K562 (cell line): ENCODE measurements around the gene ZCCHC3. TPM values are rescaled to one million over a fixed set of nuclear protein-coding genes. Genes with fewer than 3 reads are reported as not detected.
A peak's percentile ranks its signal among the peaks of the same experiment; 100 is the strongest.

Experiments
- ARID1B ChIP-seq: fragments of 450-650 bp; IDR thresholded peaks from 2 replicates; pipeline ENCODE4 v1.6.1; 2016; ENCODE audit warnings: antibody characterized with exemption, mild to moderate bottlenecking, inconsistent platforms
- ATF7 ChIP-seq: fragments of 450-650 bp; IDR thresholded peaks from 2 replicates; pipeline ENCODE4 v1.7.1; 2014; ENCODE audit warnings: mild to moderate bottlenecking, moderate library complexity
- FOSL1 ChIP-seq: fragments of 200-800 bp; sonication (Bioruptor generic); conservative IDR thresholded peaks from 2 replicates; pipeline ENCODE4 v1.6.1; 2016; ENCODE audit warnings: missing genetic modification characterization, missing compliant biosample characterization
- MGA ChIP-seq: fragments of 450-650 bp; IDR thresholded peaks from 2 replicates; pipeline ENCODE4 v1.6.1; 2016; ENCODE audit warnings: mild to moderate bottlenecking, moderate library complexity
- MITF ChIP-seq: IDR thresholded peaks from 2 replicates; pipeline ENCODE4 v1.6.1; 2014; ENCODE audit warnings: antibody characterized with exemption
- NR4A1 ChIP-seq, 2 experiments: fragments of 250-450 bp in 1 of 2; fragments of 450-650 bp in 1 of 2; sonication (Bioruptor Pico) in 1 of 2; IDR thresholded peaks; 2 replicates each; pipeline versions ENCODE4 v1.4.0 to v1.6.1; 2016 to 2020; ENCODE audit warnings: mild to moderate bottlenecking in 2 of 2, missing compliant biosample characterization in 1 of 2, missing genetic modification characterization in 1 of 2, moderate library complexity in 1 of 2
- TEAD1 ChIP-seq, 2 experiments: fragments of 450-650 bp in 1 of 2; sonication (generic) in 1 of 2; formaldehyde crosslinking; IDR thresholded peaks; 2 replicates each; pipeline versions ENCODE4 v1.4.0 to v1.8.0; 2020 to 2022; ENCODE audit warnings: mild to moderate bottlenecking in 2 of 2, missing genetic modification reagents in 1 of 2
- ZC3H11A ChIP-seq: IDR thresholded peaks from 2 replicates; pipeline ENCODE4 v1.6.1; 2012; ENCODE audit warnings: low read depth, low read length, improper control_type of control experiment
- ZNF224 ChIP-seq: sonication (generic); formaldehyde crosslinking; IDR thresholded peaks from 2 replicates; pipeline ENCODE4 v1.8.0; 2022; ENCODE audit warnings: mild to moderate bottlenecking, missing genetic modification reagents
- ZNF79 ChIP-seq: fragments of 250-450 bp; sonication (Bioruptor Pico); IDR thresholded peaks from 2 replicates; pipeline ENCODE4 v1.4.0; 2020; ENCODE audit warnings: low read depth, mild to moderate bottlenecking, moderate library complexity
- polyA plus RNA-seq, 8 experiments: library from polyadenylated mRNA; depleted of rRNA in 4 of 8; stranded (reverse) in 5 of 8; unstranded in 3 of 8; fragments of >200 nt; fragmentation: Nextera tagmentation in 2 of 8; fragmentation: Illumina TruSeq in 1 of 8; extraction: Ambion mirVana in 2 of 8; extraction: Trizol in 1 of 8; gene quantifications; 2 replicates each; pipeline versions ENCODE4 v1.2.1 to v1.2.3, GENCODE V29; 2011 to 2014; ENCODE audit warnings: inconsistent platforms in 1 of 8, missing spikeins in 1 of 8
- total RNA-seq, 7 experiments: library from RNA; depleted of rRNA in 6 of 7; stranded (reverse); fragments of >200 nt in 6 of 7; fragmentation: Illumina TruSeq in 2 of 7; extraction: Trizol in 2 of 7; gene quantifications; 2 replicates each; pipeline versions ENCODE4 v1.2.1 to v1.2.3, GENCODE V29; 2011 to 2021; ENCODE audit warnings: low replicate concordance in 1 of 7
- TF ChIP-seq, protein P1 (sequence below): IDR thresholded peaks from 2 replicates; pipeline ENCODE4 v1.6.1; 2011; ENCODE audit warnings: borderline replicate concordance, low read depth, mild to moderate bottlenecking, moderate library complexity, low read length; ENCODE audit not compliant: insufficient read depth, poor library complexity, severe bottlenecking

ZCCHC3 gene
- total and polyA plus RNA-seq, 9 of the 15 experiments (the other 6 are each of a cell fraction or from before 2014, with no cell fraction given): 2.8 to 23.3 (median 16.5) TPM

- TF ChIP-seq MGA (peak; percentile 53; the same call in 1 of the 2 replicates), TEAD1 (CRISPR knock-in tag; IDR thresholded peaks at IDR 0.05) (peak in 1 of 2 experiments; percentile 69; a peak in 1 of 4 replicates), ZNF79 (CRISPR knock-in tag) (no peak), MITF (0 out of 2 replicates have a peak, but pooled peaks have one; percentile 49), FOSL1 (tag) (no peak), ZNF224 (CRISPR knock-in tag) (0 out of 2 replicates have a peak, but pooled peaks have one; percentile 51), NR4A1 (CRISPR knock-in tag; IDR thresholded peaks at IDR 0.05) (no peak), NR4A1 (tag; IDR thresholded peaks at IDR 0.05) (no peak), ZC3H11A (no peak), ATF7 (no peak), ARID1B (no peak)
- TF ChIP-seq, protein P1, sequence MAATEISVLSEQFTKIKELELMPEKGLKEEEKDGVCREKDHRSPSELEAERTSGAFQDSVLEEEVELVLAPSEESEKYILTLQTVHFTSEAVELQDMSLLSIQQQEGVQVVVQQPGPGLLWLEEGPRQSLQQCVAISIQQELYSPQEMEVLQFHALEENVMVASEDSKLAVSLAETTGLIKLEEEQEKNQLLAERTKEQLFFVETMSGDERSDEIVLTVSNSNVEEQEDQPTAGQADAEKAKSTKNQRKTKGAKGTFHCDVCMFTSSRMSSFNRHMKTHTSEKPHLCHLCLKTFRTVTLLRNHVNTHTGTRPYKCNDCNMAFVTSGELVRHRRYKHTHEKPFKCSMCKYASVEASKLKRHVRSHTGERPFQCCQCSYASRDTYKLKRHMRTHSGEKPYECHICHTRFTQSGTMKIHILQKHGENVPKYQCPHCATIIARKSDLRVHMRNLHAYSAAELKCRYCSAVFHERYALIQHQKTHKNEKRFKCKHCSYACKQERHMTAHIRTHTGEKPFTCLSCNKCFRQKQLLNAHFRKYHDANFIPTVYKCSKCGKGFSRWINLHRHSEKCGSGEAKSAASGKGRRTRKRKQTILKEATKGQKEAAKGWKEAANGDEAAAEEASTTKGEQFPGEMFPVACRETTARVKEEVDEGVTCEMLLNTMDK: peak; percentile 86
Observed at GRCh38 chr20:290084-290831, 7.1 kb upstream of the ZCCHC3 start, which contains the start of gene C20orf96 (continued).
